Inflammatory macrophage (primary cell): ENCODE measurements around the gene INVS.
"Not testable (repeated sequence)": the region's sequence is repeated elsewhere in the genome, so short reads cannot be mapped to it uniquely, and the experiment has no call there.

ENCODE experiments used
- DNase-seq, 2 donors: peaks; one replicate each; pipeline ENCODE4 v3.0.0-alpha.2; 2020 to 2022
- total RNA-seq, 18 experiments: gene quantifications; one replicate each; lab custom pipeline; 2026; ENCODE audit warnings: mixed read lengths in 6 of 18, inconsistent platforms in 2 of 18; lab: John Stamatoyannopoulos, UW

INVS gene
- 11.0 to 25.2 (median 18.8) reads per million in 18 experiments for total RNA-seq

GRCh38 chr9:100098887-100099721 is at the start of gene INVS, which contains the start of gene ERP44:
Gene INVS (plus strand): TSS chr9:100099243. CDS start chr9:100104522, 5,279 bp downstream.
Gene ERP44 (minus strand): TSS chr9:100099000. CDS start chr9:100098840, 160 bp downstream.
- DNase-seq: peak; percentile 99

- DNase-seq: no peak
These were observed 49.5 kb upstream of the INVS start for GRCh38 chr9:100049551-100049950.

- DNase-seq: no peak
These were observed 46.7 kb upstream of the INVS start for GRCh38 chr9:100052375-100052774.

- peak; percentile 8 to 27 for DNase-seq
These were observed 42.5 kb upstream of the INVS start for GRCh38 chr9:100056561-100056960.

GRCh38 chr9:100057624-100058023 is 41.4 kb upstream of the INVS start:
- no peak for DNase-seq

GRCh38 chr9:100058699-100059579 is 40.1 kb upstream of the INVS start:
- DNase-seq: no peak

- DNase-seq: not testable (repeated sequence)
These were observed 36.4 kb upstream of the INVS start for GRCh38 chr9:100062683-100063082.

GRCh38 chr9:100063185-100063584 is 35.9 kb upstream of the INVS start:
- DNase-seq: no peak

GRCh38 chr9:100064872-100065581 is 34.0 kb upstream of the INVS start:
- DNase-seq: peak in 1 of 2 donors; percentile 17

- DNase-seq: peak; percentile 25 to 35
These were observed 32.5 kb upstream of the INVS start for GRCh38 chr9:100066539-100066938.

GRCh38 chr9:100067990-100068389 is 31.1 kb upstream of the INVS start:
- DNase-seq: not testable (repeated sequence)

- DNase-seq: not testable (repeated sequence)
These were observed 30.0 kb upstream of the INVS start for GRCh38 chr9:100069068-100069467.

GRCh38 chr9:100070104-100071041 is 28.7 kb upstream of the INVS start:
- DNase-seq: no peak

GRCh38 chr9:100071271-100071670 is 27.8 kb upstream of the INVS start:
- no peak for DNase-seq

- no peak for DNase-seq
These were observed 26.2 kb upstream of the INVS start for GRCh38 chr9:100072805-100073204.

GRCh38 chr9:100074093-100074492 is 24.9 kb upstream of the INVS start:
- DNase-seq: no peak

- no peak for DNase-seq
These were observed 24.1 kb upstream of the INVS start for GRCh38 chr9:100074989-100075388.

GRCh38 chr9:100076256-100076655 is 22.8 kb upstream of the INVS start:
- DNase-seq: not testable (repeated sequence)

GRCh38 chr9:100082782-100083181 is 16.3 kb upstream of the INVS start:
- no peak for DNase-seq

- DNase-seq: no peak
These were observed 15.5 kb upstream of the INVS start for GRCh38 chr9:100083448-100084127.

- no peak for DNase-seq
These were observed 15.0 kb upstream of the INVS start for GRCh38 chr9:100084128-100084453.
